Measurements from ENCODE around the gene EIF3L.

The EIF3L gene

GRCh38 chr22:37819105-37819433 lies 30.1 kb upstream of the EIF3L start:
- no peak for DNase-seq (ENCODE audit: low read depth in 1 of 2, low spot score in 1 of 2)
- Histone ChIP-seq H3K27me3 (ENCODE audit: insufficient read depth, poor library complexity, severe bottlenecking) (peaks cover 3% of the 10 kb centered on the region), H3K4me3 (replicated peaks; ENCODE audit: insufficient read depth, low read length) (no peak overlapping the region), H3K27ac (replicated peaks) (no peak overlapping the region)
- TF ChIP-seq GABPA (IDR thresholded peaks at IDR 0.05; ENCODE audit: low read depth) (no peak), SPI1 (IDR thresholded peaks at IDR 0.05; ENCODE audit: borderline replicate concordance, low read depth) (no peak), POLR2AphosphoS5 (IDR thresholded peaks at IDR 0.05; ENCODE audit: low read depth) (no peak), REST (IDR thresholded peaks at IDR 0.05; ENCODE audit: insufficient replicate concordance, low read depth) (no peak), CTCF (IDR thresholded peaks at IDR 0.05; ENCODE audit: insufficient read depth, low read length) (no peak)

- TF ChIP-seq POLR2AphosphoS5 (IDR thresholded peaks at IDR 0.05; ENCODE audit: low read depth) (no peak), REST (IDR thresholded peaks at IDR 0.05; ENCODE audit: insufficient replicate concordance, low read depth) (no peak), SPI1 (IDR thresholded peaks at IDR 0.05; ENCODE audit: borderline replicate concordance, low read depth) (no peak), CTCF (IDR thresholded peaks at IDR 0.05; ENCODE audit: insufficient read depth, low read length) (no peak), GABPA (IDR thresholded peaks at IDR 0.05; ENCODE audit: low read depth) (no peak)
- peaks cover 6% of the 10 kb centered on the region for H3K27me3 ChIP-seq (ENCODE audit: insufficient read depth, poor library complexity, severe bottlenecking)
Observed at GRCh38 chr22:37820350-37820749, 28.9 kb upstream of the EIF3L start.

GRCh38 chr22:37822079-37822833 lies 27.0 kb upstream of the EIF3L start:
- no peak overlapping the region for H3K4me3 ChIP-seq (replicated peaks; ENCODE audit: insufficient read depth, low read length)
- no peak for TF ChIP-seq GABPA (IDR thresholded peaks at IDR 0.05; ENCODE audit: low read depth)
- TF ChIP-seq CTCF (IDR thresholded peaks at IDR 0.05; ENCODE audit: insufficient read depth, low read length), result no peak
- no peak for TF ChIP-seq REST (IDR thresholded peaks at IDR 0.05; ENCODE audit: insufficient replicate concordance, low read depth)
- no peak for DNase-seq (ENCODE audit: low read depth in 1 of 2, low spot score in 1 of 2)
- peaks cover 6% of the 10 kb centered on the region for H3K27me3 ChIP-seq (ENCODE audit: insufficient read depth, poor library complexity, severe bottlenecking)
- H3K27ac ChIP-seq (replicated peaks), result no peak overlapping the region

More at GRCh38 chr22:37820350-37820749, 28.9 kb upstream of the EIF3L start:
- no peak overlapping the region for H3K27ac ChIP-seq (replicated peaks)
- no peak overlapping the region for H3K4me3 ChIP-seq (replicated peaks; ENCODE audit: insufficient read depth, low read length)
- no peak for DNase-seq (ENCODE audit: low read depth in 1 of 2, low spot score in 1 of 2)
